Natural killer cell (primary cell): Measurements from ENCODE around the gene IFITM2. TPM values are rescaled to one million over a fixed set of nuclear protein-coding genes. Genes with fewer than 3 reads are reported as not detected.
"Not testable (repeated sequence)": the region's sequence is repeated elsewhere in the genome, so short reads cannot be mapped to it uniquely, and the experiment has no call there.

Source experiments
- ATAC-seq, 3 donors: fragments of 150-1000 bp in 2 of 3; fragments of 200-7000 bp in 1 of 3; cut with Tn5 transposase; 1 replicate in 1 of 3; 2 replicates in 2 of 3; pipeline ENCODE4 v1.10.0; 2021; ENCODE audit warnings: mild to moderate bottlenecking in 2 of 3, moderate library complexity in 2 of 3
- DNase-seq, 2 donors: peaks; one replicate each; pipeline versions ENCODE4 v3.0.0 to v3.0.0-alpha.2; 2013 to 2021; ENCODE audit warnings: mixed read lengths in 1 of 2
- H3K27ac ChIP-seq: one replicate; pipeline ENCODE4 v1.5.1; 2013; ENCODE audit warnings: mild to moderate bottlenecking, low read length
- H3K27me3 ChIP-seq: one replicate; pipeline ENCODE4 v1.6.1; 2013; ENCODE audit warnings: low read length; ENCODE audit not compliant: control insufficient read depth, insufficient read depth
- H3K36me3 ChIP-seq: one replicate; pipeline ENCODE4 v1.6.1; 2013; ENCODE audit warnings: low read length; ENCODE audit not compliant: control insufficient read depth, insufficient read depth
- H3K4me1 ChIP-seq: one replicate; pipeline ENCODE4 v1.6.1; 2013; ENCODE audit warnings: low read length; ENCODE audit not compliant: control insufficient read depth, insufficient read depth
- H3K4me3 ChIP-seq: one replicate; pipeline ENCODE4 v1.5.1; 2013; ENCODE audit warnings: low read length
- H3K9me3 ChIP-seq: one replicate; pipeline ENCODE4 v1.6.1; 2013; ENCODE audit warnings: low read length; ENCODE audit not compliant: control insufficient read depth, insufficient read depth
- H3K27ac Mint-ChIP-seq, 2 donors: one replicate each; pipeline ENCODE4 v1.8.0; 2022; ENCODE audit warnings: mild to moderate bottlenecking in 2 of 2, mixed read lengths in 2 of 2, moderate library complexity in 1 of 2
- H3K27me3 Mint-ChIP-seq, 2 donors: one replicate each; pipeline ENCODE4 v1.8.0; 2022; ENCODE audit warnings: low read depth in 2 of 2, mixed read lengths in 2 of 2
- H3K36me3 Mint-ChIP-seq: one replicate; pipeline ENCODE4 v1.8.0; 2022; ENCODE audit warnings: mixed read lengths
- H3K4me1 Mint-ChIP-seq, 2 donors: one replicate each; pipeline ENCODE4 v1.8.0; 2022; ENCODE audit warnings: mixed read lengths in 2 of 2
- H3K4me3 Mint-ChIP-seq: one replicate; pipeline ENCODE4 v1.8.0; 2022; ENCODE audit warnings: mild to moderate bottlenecking, moderate library complexity, mixed read lengths
- H3K9me3 Mint-ChIP-seq, 2 donors: one replicate each; pipeline ENCODE4 v1.8.0; 2022; ENCODE audit warnings: mixed read lengths in 2 of 2
- CTCF ChIP-seq: fragments of 200-600 bp; IDR thresholded peaks from one replicate; pipeline ENCODE4 v1.8.0; 2022; ENCODE audit warnings: antibody characterized with exemption
- WGBS: methylation state at CpG from one replicate; pipeline ENCODE4 v1.1.7; 2013; ENCODE audit warnings: missing lambda C conversion rate; ENCODE audit not compliant: insufficient coverage; 5-methylcytosine and 5-hydroxymethylcytosine counted together
- intact Hi-C: fragments of 100-400 bp; cut with micrococcal nuclease; formaldehyde crosslinking; loops from one replicate; pipeline ENCODE4 v1.14.2; 2022
- total RNA-seq, 4 donors: library from RNA; stranded (reverse); fragments of 120-200 nt in 1 of 4; gene quantifications; one replicate each; pipeline versions ENCODE4 v1.2.3 to v1.2.4, GENCODE V29; 2013 to 2022

Gene IFITM2
- total RNA-seq, 3 donors from 2014 or later (not counting 1 experiment from before 2014, with no cell fraction given), result 1,080 to 1,421 (median 1,273) TPM

DNA sequence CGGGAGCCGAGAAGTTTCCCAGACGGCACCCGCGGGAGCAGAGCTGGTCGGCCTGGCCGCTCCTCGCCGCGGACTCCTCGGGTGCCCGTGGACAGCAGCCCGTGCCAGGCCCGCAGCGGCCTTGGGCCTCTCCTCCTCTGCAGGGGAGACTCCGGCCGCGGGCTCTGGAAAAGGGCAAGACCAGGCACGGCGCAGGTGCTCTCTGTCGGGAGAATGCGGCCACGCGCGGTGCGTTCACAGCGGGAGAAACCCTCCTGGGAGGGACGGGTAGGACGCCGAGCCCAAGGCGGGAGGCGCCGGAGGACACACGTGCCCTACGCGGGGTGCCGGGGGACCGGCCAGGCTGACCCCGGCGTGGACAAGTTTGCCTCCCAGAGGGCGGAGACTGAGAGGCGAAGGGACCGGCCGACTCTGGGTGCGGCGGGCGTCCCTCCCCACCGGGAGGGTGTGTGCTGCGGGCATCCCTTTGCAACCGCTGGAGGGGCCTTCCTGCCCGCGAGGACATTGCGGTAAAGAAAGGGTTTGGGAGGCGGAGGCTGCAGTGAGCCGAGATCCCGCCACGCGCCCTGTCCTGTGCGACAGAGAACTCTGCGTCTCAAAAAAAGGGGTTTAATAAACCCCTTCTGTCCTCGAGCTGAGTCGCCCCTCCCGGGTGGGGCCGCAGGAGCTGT is 8.6 kb downstream of the IFITM2 start:
- no peaks in the 10 kb centered on the region for H3K9me3 Mint-ChIP-seq
- WGBS, result 29% methylated on average over 64 of the region's 64 CpGs
- Histone ChIP-seq H3K4me1 (peaks cover 55% of the 10 kb centered on the region), H3K4me3 (peak overlapping the region; percentile 75), H3K27me3 (no peaks in the 10 kb centered on the region), H3K9me3 (no peaks in the 10 kb centered on the region), H3K27ac (peak overlapping the region; percentile 80), H3K36me3 (peaks cover 18% of the 10 kb centered on the region)
- H3K4me1 Mint-ChIP-seq, result peaks cover 64 to 65% of the 10 kb centered on the region in 2 donors
- TF ChIP-seq CTCF, result no peak
- no peaks in the 10 kb centered on the region for H3K36me3 Mint-ChIP-seq
- intact Hi-C loops, result loop anchor here (2.0 kb wide), 1 partner anchor 35 kb away; no protein-coding TSS in a partner anchor
- DNase-seq, result peak in 1 of 2 donors; percentile 63
- peak overlapping the region; percentile 98 to 99 for H3K27ac Mint-ChIP-seq
- peak overlapping the region; percentile 95 for H3K4me3 Mint-ChIP-seq
- H3K27me3 Mint-ChIP-seq, result no peaks in the 10 kb centered on the region
- no peak for ATAC-seq

- no peaks in the 10 kb centered on the region for H3K27me3 Mint-ChIP-seq
- Histone ChIP-seq H3K27ac (peak overlapping the region; percentile 80), H3K9me3 (no peaks in the 10 kb centered on the region), H3K27me3 (no peaks in the 10 kb centered on the region), H3K36me3 (peaks cover 18% of the 10 kb centered on the region), H3K4me1 (peaks cover 51% of the 10 kb centered on the region), H3K4me3 (peak overlapping the region; percentile 75)
- H3K4me1 Mint-ChIP-seq, result peaks cover 62% of the 10 kb centered on the region in 2 donors
- peak overlapping the region; percentile 98 to 99 for H3K27ac Mint-ChIP-seq
- H3K36me3 Mint-ChIP-seq, result no peaks in the 10 kb centered on the region
- peak in 1 of 2 donors; percentile 67 for DNase-seq
- H3K9me3 Mint-ChIP-seq, result no peaks in the 10 kb centered on the region
- intact Hi-C loops, result loop anchor here (1.0 to 2.0 kb wide), 3 partner anchors 8 to 34 kb away; no protein-coding TSS in a partner anchor
- no peak for TF ChIP-seq CTCF
- WGBS, result 47% methylated on average over 7 of the region's 7 CpGs
- ATAC-seq, result peak in 1 of 3 donors; percentile 2
- H3K4me3 Mint-ChIP-seq, result peak overlapping the region; percentile 95
Measured at GRCh38 chr11:316891-317301, 9.3 kb downstream of the IFITM2 start.

DNA sequence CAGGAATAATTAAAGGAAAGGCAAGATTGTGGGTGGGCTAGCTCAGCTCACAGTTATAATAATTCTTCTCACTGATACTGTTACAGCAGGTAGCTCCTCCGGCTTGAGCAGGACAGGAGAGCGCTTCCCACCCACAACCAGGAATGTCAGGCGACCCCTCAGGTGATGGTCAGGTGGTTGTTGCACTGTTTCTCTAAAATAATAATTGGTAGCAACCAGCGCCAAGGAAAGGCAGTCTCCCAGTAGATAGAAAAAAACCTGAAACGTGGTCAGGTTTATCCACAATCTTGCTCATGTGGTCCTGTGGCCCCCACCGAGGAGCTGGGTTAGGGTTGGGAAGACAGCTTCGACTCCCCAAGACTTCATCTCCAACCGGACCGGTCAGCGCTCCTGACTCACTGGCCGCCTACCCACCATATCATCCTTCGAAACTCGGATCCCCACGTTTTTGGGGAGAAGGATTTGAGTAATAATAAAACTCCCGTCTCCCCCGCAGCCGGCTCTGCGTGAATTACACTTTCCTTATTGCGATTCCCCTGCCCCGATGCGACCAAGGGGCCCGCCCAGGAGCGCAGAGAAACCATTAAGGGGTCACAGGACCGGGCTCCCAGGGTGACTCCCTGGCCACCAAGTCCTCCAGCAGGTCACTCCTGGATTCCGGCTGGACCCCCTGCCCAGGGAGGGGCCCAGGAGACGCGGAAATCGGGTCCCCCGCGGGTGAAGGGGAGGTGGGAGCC is 10.2 kb downstream of the IFITM2 start:
- Mint-ChIP-seq H3K4me1 (peaks cover 53% of the 10 kb centered on the region in 2 donors), H3K4me3 (peak overlapping the region; percentile 95), H3K27ac (peak overlapping the region; percentile 98 to 99)
- Histone ChIP-seq H3K27ac (peak overlapping the region; percentile 80), H3K4me3 (peak overlapping the region; percentile 2), H3K4me1 (peaks cover 45% of the 10 kb centered on the region), H3K36me3 (peaks cover 18% of the 10 kb centered on the region)
- H3K9me3 Mint-ChIP-seq, H3K27me3 Mint-ChIP-seq, H3K27me3 ChIP-seq, H3K9me3 ChIP-seq, H3K36me3 Mint-ChIP-seq: not testable (repeated sequence)
- intact Hi-C loops, result loop anchor here (1.0 to 2.0 kb wide), 3 partner anchors 9 to 33 kb away; no protein-coding TSS in a partner anchor
- DNase-seq (peak in 1 of 2 donors; percentile 33), ATAC-seq (peak in 1 of 3 donors; percentile 22)
- 20% methylated on average over 6 of the region's 30 CpGs for WGBS

- H3K4me1 Mint-ChIP-seq, result peaks cover 45 to 50% of the 10 kb centered on the region in 2 donors
- H3K4me1 ChIP-seq, result peaks cover 46% of the 10 kb centered on the region
- DNase-seq, H3K9me3 ChIP-seq, H3K27ac Mint-ChIP-seq, H3K9me3 Mint-ChIP-seq, H3K27me3 ChIP-seq, H3K27me3 Mint-ChIP-seq, H3K4me3 Mint-ChIP-seq, intact Hi-C loops, H3K36me3 Mint-ChIP-seq: not testable (repeated sequence)
- H3K27ac ChIP-seq, result peak overlapping the region; percentile 57
- peaks cover 18% of the 10 kb centered on the region for H3K36me3 ChIP-seq
- WGBS, result 0% methylated on average over 8 of the region's 79 CpGs
- peak overlapping the region; percentile 44 for H3K4me3 ChIP-seq
- ATAC-seq, result peak; percentile 58 to 76 (median 59)
Measured at GRCh38 chr11:318405-319120, 10.9 kb downstream of the IFITM2 start.

GRCh38 chr11:319121-319887 is 11.7 kb downstream of the IFITM2 start:
- Histone ChIP-seq H3K4me3 (peak overlapping the region; percentile 44), H3K4me1 (peaks cover 44% of the 10 kb centered on the region), H3K27ac (peak overlapping the region; percentile 57), H3K36me3 (peaks cover 18% of the 10 kb centered on the region)
- peak overlapping the region; percentile 95 for H3K4me3 Mint-ChIP-seq
- H3K27me3 Mint-ChIP-seq, intact Hi-C loops, H3K9me3 Mint-ChIP-seq, H3K27me3 ChIP-seq, H3K9me3 ChIP-seq, H3K36me3 Mint-ChIP-seq: not testable (repeated sequence)
- ATAC-seq, result peak; percentile 18 to 31 (median 28)
- DNase-seq, result peak in 1 of 2 donors; percentile 25
- peak overlapping the region; percentile 95 to 96 for H3K27ac Mint-ChIP-seq
- H3K4me1 Mint-ChIP-seq, result peaks cover 41 to 45% of the 10 kb centered on the region in 2 donors
- WGBS, result 35% methylated on average over 19 of the region's 29 CpGs
